GM19240 (cell line): ENCODE data around the gene SPEM1.

Source experiments
- DNase-seq: peaks from one replicate; pipeline ENCODE4 v3.0.0; 2011; ENCODE audit warnings: low spot score; ENCODE audit not compliant: insufficient read length

The SPEM1 gene

DNA sequence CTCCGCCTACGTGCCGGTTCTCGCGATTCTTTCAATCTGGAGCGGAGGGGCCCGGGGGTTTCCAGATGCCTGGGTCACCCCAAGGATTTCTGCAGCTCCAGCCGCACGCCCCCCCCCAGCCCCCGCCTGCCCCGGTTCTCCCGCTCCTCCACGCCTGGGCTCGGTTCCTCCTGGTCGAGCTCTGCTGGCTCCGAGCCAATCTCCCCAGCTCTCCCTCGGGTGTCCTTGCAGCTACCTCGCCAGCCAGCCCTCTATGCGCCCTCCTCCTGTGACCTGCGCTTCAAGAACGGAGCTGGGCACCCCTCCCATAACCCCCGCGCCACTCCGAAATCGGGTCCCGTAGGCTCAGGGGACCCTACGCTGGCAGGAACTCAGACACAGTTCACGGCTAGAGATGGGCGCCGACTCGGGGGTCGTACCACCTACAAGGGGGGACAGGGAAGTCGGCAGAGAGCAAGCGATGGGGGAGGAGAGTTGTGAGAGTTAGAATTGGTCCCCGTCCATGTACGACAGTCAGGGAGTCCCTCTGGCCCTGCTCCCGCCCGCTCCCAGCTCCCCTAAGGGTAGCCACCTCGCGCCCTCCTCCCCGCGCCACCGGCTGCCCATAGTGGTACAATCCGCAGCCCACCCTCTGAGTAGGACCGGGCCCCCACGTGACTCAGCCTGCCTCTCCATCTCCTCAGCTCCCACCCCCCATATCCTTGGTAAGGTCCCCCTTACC is 20.1 kb downstream of the SPEM1 start:
- no peak for DNase-seq

DNA sequence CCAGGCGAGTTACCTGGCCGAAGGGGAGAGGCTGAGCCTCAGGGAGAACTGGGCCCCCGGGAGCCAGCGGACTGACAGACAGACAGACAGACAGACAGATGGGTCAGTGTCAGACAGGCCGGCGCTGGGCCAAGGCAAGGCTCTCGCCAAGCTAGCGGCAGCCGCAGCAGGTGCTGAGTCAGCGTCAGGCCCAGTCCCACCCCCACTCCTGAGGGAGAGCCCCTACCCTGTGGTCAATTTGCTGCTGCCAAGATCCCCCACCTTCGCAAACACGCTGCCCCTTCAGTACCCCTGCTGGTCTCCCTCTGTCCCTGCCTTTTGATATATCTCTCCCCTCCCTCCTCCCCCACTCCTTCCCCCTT is 20.7 kb downstream of the SPEM1 start:
- DNase-seq, result no peak

DNA sequence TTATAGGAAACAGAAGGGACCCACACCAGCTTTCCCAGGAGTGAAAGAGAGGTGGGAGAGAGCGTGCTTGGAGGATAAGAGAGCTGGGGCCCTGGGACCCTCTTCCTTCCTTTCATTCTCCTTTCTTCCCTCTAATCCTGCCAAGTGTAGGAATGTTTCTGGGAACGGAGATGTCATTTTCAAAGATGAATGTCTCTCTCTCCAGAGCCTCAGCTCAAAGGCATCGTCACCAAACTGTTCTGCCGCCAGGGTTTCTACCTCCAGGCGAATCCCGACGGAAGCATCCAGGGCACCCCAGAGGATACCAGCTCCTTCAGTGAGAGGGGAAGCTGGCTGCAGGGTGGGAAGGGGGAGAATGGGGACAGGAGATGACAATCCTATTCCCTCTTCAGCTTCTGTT is 21.1 kb downstream of the SPEM1 start:
- no peak for DNase-seq

DNA sequence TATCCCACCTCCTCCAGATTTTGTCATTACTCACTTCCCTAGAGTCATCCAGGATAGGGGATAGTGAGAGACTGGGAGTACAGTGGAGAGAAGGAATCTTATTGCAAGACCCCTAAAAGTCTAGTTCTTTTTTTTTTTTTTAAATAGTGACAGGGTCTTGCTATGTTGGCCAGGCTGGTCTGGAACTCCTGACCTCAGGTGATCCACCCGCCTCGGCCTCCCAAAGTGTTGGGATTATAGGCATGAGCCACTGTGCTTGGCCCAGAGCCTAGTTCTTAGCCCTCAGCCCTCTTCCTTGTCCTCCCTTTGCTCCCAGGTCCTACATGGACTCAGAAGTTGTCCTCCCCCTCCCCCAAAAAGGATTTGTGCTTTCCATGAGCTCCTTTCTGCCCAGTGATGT is 22.0 kb downstream of the SPEM1 start:
- DNase-seq, result no peak

DNA sequence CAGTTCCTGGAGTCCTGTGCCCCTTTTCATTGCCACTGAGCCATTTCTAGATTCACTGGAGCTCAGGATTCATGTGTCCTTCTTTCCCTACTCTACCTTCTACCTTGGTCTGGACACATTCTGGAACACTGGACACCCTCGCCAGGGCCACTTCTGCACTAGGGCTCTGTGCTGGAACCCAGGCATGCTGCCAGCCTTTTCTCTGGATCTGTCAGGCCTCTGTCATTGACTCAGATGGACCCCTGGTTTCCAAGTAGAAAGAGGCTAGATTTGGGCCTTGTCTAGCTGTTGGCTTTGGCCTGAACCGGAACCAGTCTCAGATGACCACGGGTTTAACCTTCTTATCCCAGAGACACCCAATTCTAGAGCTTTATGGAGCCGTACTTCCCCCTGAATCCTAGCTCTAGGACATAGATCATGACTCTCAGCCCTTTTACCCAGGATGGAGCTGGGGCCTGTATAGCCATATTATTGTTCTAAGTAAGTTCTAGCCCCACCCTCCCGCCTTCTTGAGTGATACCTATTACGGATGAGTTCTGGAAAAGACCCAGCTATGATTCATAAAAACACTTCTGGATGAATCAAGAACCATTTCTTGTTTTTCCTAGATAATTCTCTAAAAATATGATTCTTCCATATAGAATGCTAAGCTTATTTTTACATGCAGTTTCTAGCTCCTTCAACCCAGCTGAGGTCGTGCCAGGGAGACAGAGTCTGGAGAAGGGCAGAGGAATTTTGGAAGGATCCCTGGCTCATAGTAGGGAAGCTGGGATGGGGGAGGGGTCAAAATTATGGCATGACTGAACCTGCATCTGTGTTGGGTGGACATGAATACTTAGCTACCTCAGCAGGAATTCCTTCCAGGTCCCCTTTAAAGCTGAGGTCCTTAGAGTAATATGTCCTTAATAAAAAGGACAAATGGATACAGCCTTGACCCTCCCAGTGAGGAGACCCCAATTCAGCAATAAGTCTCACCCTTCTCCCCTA is 23.7 kb downstream of the SPEM1 start:
- no peak for DNase-seq

DNA sequence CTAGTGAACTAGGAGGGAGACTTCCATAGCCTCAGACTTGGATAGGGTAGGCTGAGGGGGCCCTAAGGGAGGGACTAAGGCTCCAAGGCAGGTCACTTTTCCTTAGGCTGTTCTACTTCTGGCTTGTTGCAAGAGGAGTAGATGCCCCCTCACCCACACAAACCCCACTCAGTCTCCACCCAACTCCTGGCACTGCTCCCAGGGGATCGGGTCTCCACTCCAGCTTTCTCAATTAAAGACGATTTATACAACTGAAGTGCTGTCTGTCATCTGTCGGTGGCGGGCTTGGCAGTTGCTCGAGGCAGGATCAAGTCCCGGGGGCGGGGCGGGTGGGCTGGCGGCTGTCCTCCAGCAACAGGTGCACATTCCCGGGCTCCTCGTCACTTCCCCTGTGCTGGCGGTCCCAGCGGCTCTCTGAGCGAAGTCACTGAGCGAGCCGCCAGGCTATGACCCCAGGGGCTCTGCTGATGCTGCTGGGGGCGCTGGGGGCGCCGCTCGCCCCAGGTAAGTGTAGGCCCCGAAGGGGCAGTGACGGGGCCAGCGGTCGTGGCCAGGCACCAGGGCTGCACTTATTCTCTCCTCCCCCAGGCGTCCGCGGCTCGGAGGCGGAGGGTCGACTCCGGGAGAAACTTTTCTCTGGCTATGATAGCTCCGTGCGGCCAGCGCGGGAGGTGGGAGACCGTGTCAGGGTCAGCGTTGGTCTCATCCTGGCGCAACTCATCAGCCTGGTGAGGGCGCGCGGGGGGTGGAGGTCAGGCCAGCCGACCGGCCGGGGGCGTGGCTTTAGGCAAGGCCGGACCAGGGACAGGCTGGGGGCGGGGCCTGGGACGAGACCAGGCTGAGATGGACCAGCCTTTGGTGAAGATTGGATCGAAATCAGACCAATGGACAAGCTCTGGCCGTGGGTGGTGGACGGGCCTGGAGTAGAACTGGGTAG is 24.8 kb downstream of the SPEM1 start, which contains the start of gene CHRNB1:
Gene CHRNB1, plus strand, starts transcription at position 380 of the 937 bp plus-strand sequence. Its CDS starts 67 bp downstream, at position 447.
- no peak for DNase-seq

DNA sequence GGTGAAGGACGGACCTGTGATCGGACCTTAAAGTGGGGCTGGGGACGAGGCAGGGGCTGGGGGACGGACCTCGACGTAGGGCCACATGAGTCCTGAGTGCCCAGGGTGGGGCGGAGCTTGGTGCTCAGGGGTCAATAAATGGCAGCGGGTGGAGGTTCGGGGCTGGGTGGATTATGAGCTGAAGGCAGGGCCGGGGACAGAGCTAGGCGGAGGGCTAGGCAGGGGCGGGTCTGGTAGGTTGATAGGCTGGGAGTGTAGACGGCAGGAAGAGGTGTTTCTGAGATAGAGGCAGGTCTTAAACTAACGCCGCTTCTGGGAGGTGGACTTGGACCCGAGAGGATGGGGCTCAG is 25.5 kb downstream of the SPEM1 start:
- DNase-seq, result no peak

DNA sequence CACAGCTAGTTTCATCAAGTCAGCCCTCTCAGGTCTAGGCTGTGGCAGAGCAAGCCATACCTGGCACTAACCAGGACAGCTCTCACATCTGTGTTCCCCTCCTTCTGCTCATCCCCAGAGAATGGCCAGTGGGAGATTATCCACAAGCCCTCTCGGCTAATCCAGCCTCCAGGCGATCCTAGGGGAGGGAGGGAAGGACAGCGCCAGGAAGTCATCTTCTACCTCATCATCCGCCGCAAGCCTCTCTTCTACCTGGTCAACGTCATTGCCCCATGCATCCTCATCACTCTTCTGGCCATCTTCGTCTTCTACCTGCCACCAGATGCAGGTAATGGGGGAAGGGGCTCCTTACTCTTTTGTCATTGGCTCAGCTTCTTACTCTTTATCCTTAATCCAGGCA is 28.3 kb downstream of the SPEM1 start:
- no peak for DNase-seq

DNA sequence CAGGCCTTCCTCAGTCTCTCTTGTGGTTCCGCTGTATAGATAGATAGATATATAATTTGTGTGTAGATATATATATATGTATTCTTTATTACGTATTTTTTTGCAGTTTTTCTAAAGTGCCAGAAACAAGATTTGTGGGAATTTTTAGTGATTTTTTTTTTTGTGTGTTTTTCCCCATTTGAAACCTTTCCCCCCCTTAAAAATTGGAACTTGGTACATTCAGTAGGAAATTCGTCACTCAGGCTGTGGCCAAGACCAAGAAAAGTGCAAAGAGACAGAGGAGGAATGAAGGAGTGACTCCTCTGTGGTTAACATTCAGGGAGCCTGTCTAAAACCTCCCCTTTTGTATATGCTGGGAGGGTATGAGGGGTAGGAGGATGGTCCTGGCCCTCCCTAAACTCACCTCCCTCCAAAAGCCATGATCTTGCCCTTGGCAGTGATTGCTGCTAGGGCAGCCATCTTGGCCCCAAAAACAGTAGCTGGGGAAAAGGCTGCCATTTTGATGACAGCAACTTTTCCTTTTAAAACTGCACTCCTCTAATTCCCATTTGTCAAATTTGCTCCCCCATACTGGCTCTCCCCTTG is 39.9 kb downstream of the SPEM1 start:
- DNase-seq, result no peak

DNA sequence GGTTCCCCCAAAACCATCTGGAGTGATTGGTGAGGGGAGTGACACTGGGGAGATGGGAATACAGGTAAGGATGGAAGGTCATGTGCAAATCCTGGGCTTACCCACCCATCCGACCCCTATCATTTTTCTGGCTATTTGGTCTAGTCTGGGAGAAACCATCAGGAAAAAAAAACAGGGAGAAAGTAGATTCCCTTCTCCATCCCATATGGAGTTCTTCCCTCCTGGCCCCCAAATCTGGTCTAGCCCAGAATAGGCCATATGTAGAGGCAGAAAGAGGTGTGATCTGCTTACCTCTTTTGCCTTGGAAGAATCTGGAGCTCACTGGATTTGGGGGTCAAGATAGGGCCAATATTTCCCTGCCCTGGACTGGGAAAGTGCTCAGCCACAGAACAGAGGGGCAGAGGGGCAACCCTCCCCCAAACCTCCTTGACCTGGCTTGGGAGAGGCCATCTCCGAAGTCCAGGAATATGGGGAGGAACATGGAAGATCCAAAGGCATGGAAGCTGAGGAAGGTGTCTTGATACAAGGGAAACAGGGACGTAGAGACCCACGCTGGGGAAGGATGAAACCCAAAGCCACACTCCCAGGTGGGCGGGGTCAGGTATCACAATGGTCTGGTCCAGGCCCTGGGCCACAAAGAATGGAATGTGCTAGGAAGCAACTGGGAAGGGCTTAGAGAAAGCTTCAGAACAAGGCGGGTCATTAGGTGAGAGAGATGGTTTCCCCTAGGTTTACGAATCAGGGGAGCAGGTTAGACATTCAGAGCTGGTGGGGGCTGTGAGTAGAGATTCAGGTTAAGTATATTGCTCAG is 40.9 kb downstream of the SPEM1 start:
- no peak for DNase-seq

DNA sequence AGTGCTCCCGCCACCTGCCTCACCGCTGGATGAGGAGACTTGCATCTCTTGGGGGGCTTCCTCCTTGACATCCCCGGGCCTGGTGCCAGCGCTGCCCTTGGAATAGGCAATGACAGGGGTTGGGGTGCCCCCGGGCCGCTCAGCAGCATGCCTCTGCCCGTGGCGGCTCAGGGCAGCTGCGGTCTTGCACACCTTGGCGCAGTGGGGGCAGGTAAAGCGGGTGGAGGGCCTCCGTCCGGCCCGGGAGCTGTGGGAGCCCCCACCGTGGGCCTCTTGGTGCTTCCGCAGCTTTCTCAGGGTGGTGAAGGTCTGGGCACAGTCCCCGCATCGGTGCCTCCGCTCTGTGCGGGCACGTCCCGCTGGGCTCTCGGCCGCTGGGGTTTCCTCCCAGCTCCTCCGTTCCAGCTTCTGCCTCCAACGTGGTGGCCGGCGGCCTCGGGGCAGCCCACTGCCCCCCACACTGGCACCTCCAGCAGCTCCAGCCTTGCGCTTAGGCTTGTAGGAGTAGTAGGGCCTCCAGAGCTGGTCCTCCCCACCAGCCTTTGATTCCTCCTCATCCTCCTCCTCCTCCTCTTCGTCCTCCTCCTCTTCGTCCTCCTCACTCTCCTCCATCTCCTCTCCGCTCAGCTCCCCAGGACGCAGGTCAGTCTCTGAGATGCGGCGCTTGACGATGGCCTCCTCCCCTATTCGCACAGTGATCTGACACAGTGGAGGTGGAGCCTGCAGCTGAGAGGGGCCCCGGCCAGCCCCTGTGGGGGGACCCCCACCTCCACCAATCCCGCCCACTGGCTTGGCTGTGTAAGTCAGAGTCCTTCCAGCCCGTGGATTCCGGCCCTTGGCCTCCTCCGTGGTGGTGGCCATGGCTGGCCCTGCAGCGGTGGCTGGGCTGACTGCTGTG is 42.6 kb downstream of the SPEM1 start:
- DNase-seq, result no peak

DNA sequence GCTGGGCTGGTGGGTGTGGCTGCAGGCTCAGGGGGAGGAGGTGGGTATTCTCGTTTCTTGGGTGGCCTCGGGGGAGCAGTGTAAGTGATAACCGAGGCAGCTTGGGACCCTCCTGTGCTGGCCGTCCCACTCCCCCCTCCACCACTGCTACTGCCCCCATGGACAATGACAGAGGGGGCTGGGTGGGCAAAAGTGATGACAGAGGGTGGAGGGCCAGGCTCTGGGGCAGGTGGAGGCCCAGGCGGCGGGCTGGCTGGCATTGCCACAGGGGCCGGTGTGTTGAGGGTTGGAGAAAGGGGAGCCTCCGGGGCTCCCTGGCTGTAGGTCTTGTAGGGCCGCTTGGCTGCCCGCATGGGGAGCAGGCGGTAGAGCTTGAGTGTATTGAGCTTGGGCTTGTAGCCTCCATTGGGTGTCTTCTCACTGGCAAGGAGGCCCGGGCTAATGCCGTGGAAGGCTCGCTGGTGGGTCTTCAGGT is 43.3 kb downstream of the SPEM1 start:
- no peak for DNase-seq

DNA sequence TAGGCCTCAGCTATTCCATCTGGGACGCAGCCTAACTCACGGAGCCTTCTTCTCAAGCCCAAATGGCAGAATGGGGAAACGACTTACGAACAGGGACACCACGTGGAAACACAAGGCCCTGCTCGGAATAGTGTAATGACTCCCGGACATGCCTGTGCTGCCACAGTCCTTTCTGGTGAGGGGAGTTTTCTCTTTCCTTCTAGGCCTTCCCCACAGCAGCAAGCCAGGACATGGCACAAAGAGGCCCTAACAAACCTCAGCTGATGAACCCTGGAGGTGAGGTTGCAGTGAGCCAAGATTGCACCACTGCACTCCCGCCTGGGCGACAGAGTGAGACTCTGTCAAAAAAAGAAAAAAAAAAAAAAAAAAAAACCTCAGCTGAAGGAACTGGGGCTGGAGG is 44.0 kb downstream of the SPEM1 start:
- DNase-seq, result no peak

DNA sequence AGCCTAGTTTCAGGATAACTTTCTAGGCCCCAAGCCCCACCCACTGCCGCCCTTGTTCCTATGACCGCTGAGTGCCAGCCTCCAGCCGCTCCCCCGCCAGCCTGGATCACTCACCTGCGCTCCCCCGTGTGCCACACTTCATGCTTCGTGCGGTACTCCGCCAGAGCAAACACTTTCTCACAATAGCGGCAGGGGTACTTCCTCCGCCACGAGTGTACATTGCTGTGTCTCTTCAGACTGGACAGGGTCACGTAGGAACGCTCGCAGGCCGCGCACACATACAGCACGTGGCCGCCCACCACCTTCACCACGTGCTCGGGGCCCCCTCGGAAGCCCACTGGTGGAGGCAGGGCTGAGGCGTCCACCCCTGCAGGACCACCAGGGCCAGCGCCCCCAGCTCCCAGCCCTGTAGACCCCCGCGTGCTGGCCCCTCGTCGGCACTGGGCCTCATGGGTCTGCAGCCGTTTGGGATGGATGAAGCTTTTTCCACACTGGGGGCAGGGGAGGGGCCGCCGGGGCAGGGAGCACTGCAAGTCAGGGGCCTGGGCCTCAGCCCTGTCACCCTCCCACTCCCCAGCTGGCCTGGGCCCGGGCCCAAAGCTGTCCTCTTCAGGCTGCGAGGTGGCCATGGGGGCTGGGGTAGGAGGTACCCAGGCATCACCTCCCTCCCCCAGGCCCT is 45.6 kb downstream of the SPEM1 start:
- DNase-seq, result no peak

DNA sequence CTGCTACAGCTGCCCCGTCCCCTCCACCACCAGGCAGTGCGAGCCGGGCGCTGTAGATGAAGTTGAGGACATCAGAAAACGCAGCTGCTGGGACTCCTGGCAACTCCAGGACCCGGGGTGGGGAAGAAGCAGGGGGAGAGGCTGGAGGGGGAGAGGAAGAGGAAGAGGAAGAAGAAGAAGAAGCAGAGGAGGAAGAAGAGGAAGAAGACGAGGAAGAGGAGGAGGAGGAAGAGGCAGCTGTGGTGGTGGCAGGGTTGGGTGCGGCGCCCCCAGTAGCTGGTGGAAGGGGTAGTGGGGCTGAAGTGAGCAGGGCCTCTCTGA is 46.2 kb downstream of the SPEM1 start:
- DNase-seq, result no peak

DNA sequence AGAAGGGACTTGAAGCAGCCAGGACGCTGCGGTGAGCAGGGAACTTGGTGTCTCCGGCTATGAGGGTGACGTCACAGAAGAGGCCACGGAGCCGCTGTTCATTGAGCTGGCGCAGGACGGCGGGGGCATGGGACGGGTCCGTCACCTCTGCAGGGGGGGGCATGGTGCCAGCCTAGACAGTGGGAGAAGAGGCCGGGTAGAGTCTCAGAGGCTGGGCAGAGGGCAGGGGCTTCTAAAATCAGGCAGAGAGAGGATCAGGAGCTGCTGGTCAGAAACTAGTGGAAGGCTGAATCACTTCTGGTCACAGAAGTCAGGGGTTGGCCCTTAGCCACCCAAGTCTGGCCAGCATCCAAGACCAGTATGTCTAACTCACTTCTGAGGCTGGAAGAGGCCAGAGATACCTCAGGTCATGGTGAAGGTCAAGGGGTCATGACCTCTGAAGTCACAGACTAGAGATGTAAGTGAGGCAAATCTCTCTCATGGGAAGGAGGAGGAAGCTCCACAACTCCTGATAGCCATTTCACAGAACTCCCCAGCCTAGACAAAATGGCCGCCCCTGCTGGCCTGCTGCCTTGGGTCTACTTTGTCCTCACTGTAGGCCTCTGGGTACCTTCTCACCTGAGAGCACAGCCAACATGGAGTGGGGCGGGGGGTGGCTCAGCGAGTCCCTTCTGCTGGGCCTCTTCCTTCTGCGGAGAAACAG is 46.7 kb downstream of the SPEM1 start:
- no peak for DNase-seq

DNA sequence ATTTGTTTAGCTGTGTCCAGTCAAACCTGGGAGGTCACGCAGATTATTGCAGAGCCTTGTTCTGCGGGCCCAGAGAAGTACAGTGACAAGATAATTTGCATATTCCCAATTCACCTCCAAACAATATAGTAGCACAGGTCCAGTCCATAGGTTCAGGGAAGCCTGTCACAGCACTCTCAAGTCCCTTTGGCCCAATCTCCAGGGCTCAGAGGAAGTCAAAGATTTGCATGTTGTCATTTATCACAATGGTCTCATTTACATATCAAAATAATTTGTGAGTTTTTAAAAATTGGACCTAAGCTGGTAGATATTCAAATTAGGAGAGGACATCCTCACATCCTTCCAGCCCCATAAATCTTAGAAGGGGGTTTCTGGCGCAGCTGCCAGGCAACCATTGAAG is 47.4 kb downstream of the SPEM1 start:
- no peak for DNase-seq

DNA sequence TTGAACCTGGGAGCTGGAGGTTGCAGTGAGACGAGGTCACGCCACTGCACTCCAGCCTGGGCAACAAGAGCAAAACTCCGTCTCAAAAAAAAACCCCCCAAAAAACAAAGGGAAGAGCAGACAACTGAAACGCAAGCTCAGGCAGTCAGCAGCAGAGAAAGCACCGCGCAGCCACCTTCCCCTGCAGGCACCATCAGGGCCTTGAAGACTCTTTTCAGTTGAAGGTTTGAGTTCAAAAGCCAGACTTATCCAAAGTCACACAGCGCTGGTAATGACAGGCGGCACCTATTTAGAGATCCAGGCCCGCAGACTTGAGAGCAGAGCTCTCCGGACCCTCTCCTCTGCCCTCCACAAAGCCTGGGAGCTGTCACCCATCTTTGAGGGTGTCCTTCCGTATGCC is 48.2 kb downstream of the SPEM1 start:
- no peak for DNase-seq
